ENCODE results near the gene ZNF281. TPM values are rescaled to one million over a fixed set of nuclear protein-coding genes. Genes with fewer than 3 reads are reported as not detected.

ZNF281 gene
- polyA plus RNA-seq, 1 donor (not counting 4 experiments of a cell fraction or from before 2014, with no cell fraction given): 14.7 TPM

- Histone ChIP-seq H3K4me2 (ENCODE audit: control insufficient read depth, extremely low read depth, insufficient read depth, low read depth, low read length) (no peak overlapping the region), H3K4me1 (ENCODE audit: control insufficient read depth, extremely low read depth, insufficient read depth, low read length) (no peaks in the 10 kb centered on the region), H3K36me3 (ENCODE audit: control insufficient read depth in 2 of 2, extremely low read depth in 1 of 2, insufficient read depth in 2 of 2, low read length in 2 of 2) (no peaks in the 10 kb centered on the region), H3K79me2 (ENCODE audit: control insufficient read depth, insufficient read depth, low read length) (no peaks in the 10 kb centered on the region), H4K20me1 (ENCODE audit: control insufficient read depth, extremely low read depth, insufficient read depth, low read length) (no peaks in the 10 kb centered on the region), H3K4me3 (ENCODE audit: control insufficient read depth in 2 of 3, extremely low read depth in 1 of 3, insufficient read depth in 2 of 3, low read depth in 1 of 3, low read length in 3 of 3) (no peak overlapping the region), H3K9ac (ENCODE audit: control insufficient read depth, extremely low read depth, insufficient read depth, low read length) (no peak overlapping the region), H2AFZ (ENCODE audit: control insufficient read depth, low read length) (no peak overlapping the region), H3K27ac (ENCODE audit: control insufficient read depth, insufficient read depth, low read length) (no peak overlapping the region), H3K9me3 (ENCODE audit: control insufficient read depth, low read depth, low read length) (no peaks in the 10 kb centered on the region), H3K9me1 (ENCODE audit: control insufficient read depth, extremely low read depth, insufficient read depth, low read length) (no peaks in the 10 kb centered on the region), H3K27me3 (ENCODE audit: control insufficient read depth, extremely low read depth, insufficient read depth, low read length) (no peaks in the 10 kb centered on the region)
- dilution Hi-C loops (cut with MboI; ENCODE audit: extremely low pct_ligation_motif_present, low sequenced_read_pairs): no loop called here
- TF ChIP-seq EZH2 (IDR thresholded peaks at IDR 0.05; ENCODE audit: low read length) (no peak), CTCF (optimal IDR thresholded peaks at IDR 0.05 in 1 of 3, IDR thresholded peaks at IDR 0.05 in 1 of 3, conservative IDR thresholded peaks at IDR 0.05 in 1 of 3; ENCODE audit: extremely low read depth in 1 of 3, insufficient read depth in 2 of 3, low read length in 3 of 3) (no peak)
- DNase-seq (ENCODE audit: low read depth, low spot score) (no peak), FAIRE-seq (no peak)
Measured at GRCh38 chr1:200388791-200389190, 21.0 kb downstream of the ZNF281 start.

DNA sequence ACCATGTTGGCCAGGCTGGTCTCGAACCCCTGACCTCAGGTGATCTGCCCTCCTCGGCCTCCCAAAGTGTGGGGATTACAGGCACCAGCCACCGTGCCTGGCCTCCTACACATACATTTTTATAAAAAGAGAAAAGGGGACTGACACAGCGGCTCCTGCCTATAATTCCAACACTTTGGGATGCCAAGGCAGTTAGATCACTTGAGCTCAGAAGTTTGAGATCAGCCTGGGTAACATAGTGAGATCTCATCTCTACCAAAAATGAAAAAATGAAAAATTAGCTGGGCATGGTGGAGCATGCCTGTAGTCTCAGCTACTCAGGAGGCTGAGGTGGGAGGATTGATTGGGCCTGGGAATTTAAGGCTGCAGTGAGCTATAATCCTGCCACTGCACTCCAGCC, 23.4 kb downstream of the ZNF281 start:
- no peak overlapping the region for H3K27ac ChIP-seq (ENCODE audit: control insufficient read depth, insufficient read depth, low read length)
- dilution Hi-C loops (cut with MboI; ENCODE audit: extremely low pct_ligation_motif_present, low sequenced_read_pairs): no loop called here
- peaks cover 19% of the 10 kb centered on the region for H3K4me1 ChIP-seq (ENCODE audit: control insufficient read depth, extremely low read depth, insufficient read depth, low read length)
- H4K20me1 ChIP-seq (ENCODE audit: control insufficient read depth, extremely low read depth, insufficient read depth, low read length): no peaks in the 10 kb centered on the region
- DNase-seq (ENCODE audit: low read depth, low spot score) (no peak), FAIRE-seq (no peak)
- H3K9me1 ChIP-seq (ENCODE audit: control insufficient read depth, extremely low read depth, insufficient read depth, low read length): no peaks in the 10 kb centered on the region
- no peak overlapping the region for H3K4me3 ChIP-seq (ENCODE audit: control insufficient read depth in 2 of 3, extremely low read depth in 1 of 3, insufficient read depth in 2 of 3, low read depth in 1 of 3, low read length in 3 of 3)
- no peaks in the 10 kb centered on the region for H3K36me3 ChIP-seq (ENCODE audit: control insufficient read depth in 2 of 2, extremely low read depth in 1 of 2, insufficient read depth in 2 of 2, low read length in 2 of 2)
- no peaks in the 10 kb centered on the region for H3K79me2 ChIP-seq (ENCODE audit: control insufficient read depth, insufficient read depth, low read length)
- H3K4me2 ChIP-seq (ENCODE audit: control insufficient read depth, extremely low read depth, insufficient read depth, low read depth, low read length): no peak overlapping the region
- no peaks in the 10 kb centered on the region for H3K27me3 ChIP-seq (ENCODE audit: control insufficient read depth, extremely low read depth, insufficient read depth, low read length)
- H3K9me3 ChIP-seq (ENCODE audit: control insufficient read depth, low read depth, low read length): no peaks in the 10 kb centered on the region
- no peak overlapping the region for H3K9ac ChIP-seq (ENCODE audit: control insufficient read depth, extremely low read depth, insufficient read depth, low read length)
- TF ChIP-seq CTCF (optimal IDR thresholded peaks at IDR 0.05 in 1 of 3, IDR thresholded peaks at IDR 0.05 in 1 of 3, conservative IDR thresholded peaks at IDR 0.05 in 1 of 3; ENCODE audit: extremely low read depth in 1 of 3, insufficient read depth in 2 of 3, low read length in 3 of 3): no peak
- no peak for TF ChIP-seq EZH2 (IDR thresholded peaks at IDR 0.05; ENCODE audit: low read length)
- no peak overlapping the region for H2AFZ ChIP-seq (ENCODE audit: control insufficient read depth, low read length)
